ENCODE results near the gene XPO4. TPM values are rescaled to one million over a fixed set of nuclear protein-coding genes. Genes with fewer than 3 reads are reported as not detected.

Gene XPO4
- total and polyA plus RNA-seq, 2 of the 8 experiments (the other 6 are each of a cell fraction or from before 2014, with no cell fraction given): 11.9 to 33.3 TPM

- WGBS, 2 experiments (ENCODE audit: extremely low coverage in 1 of 2, insufficient coverage in 1 of 2, insufficient read length in 1 of 2, insufficient replicate concordance in 2 of 2, low coverage in 1 of 2, low lambda C conversion rate in 2 of 2, missing lambda C conversion rate in 1 of 2): 88% methylated on average over 3 of the region's 3 CpGs; no CpG with 5 or more reads in 1 of the 2 experiments
- Histone ChIP-seq H2BK5ac (ENCODE audit: low read depth, low read length) (no peak overlapping the region), H4K20me1 (replicated peaks in 1 of 2; ENCODE audit: control insufficient read depth in 1 of 2, insufficient read depth in 2 of 2, low read length in 2 of 2) (peaks cover 0 to 2% of the 10 kb centered on the region in 2 experiments), H4K5ac (ENCODE audit: insufficient read length, low read depth, low read length) (no peak overlapping the region), H3K14ac (ENCODE audit: insufficient read length) (no peak overlapping the region), H2BK15ac (ENCODE audit: low read length) (no peak overlapping the region), H3K4me2 (ENCODE audit: insufficient read depth in 1 of 2, low read depth in 2 of 2, low read length in 2 of 2) (no peak overlapping the region), H3K9ac (replicated peaks in 1 of 4; ENCODE audit: extremely low read depth in 1 of 4, low read depth in 3 of 4, low read length in 3 of 4) (no peak overlapping the region), H3K56ac (replicated peaks; ENCODE audit: insufficient read length, low read depth, low read length) (no peak overlapping the region), H3K23ac (ENCODE audit: insufficient read length) (no peak overlapping the region), H2BK12ac (ENCODE audit: low read depth, low read length) (no peak overlapping the region), H2AK5ac (ENCODE audit: low read depth, low read length) (no peak overlapping the region), H3K27ac (ENCODE audit: low read depth, low read length) (no peak overlapping the region), H3K4me3 (ENCODE audit: extremely low read depth in 1 of 4, insufficient read depth in 2 of 4, low read depth in 3 of 4, low read length in 4 of 4) (no peak overlapping the region), H3K9me3 (ENCODE audit: insufficient read depth in 2 of 2, low read depth in 1 of 2, low read length in 1 of 2) (no peaks in the 10 kb centered on the region), H2AFZ (ENCODE audit: low read length) (no peak overlapping the region), H3K79me2 (ENCODE audit: control insufficient read depth in 1 of 2, insufficient read depth in 2 of 2, low read length in 2 of 2) (peaks cover 0 to 3% of the 10 kb centered on the region in 2 experiments; a peak in 1 of 4 replicates), H3K18ac (ENCODE audit: extremely low read depth, low read length) (no peak overlapping the region), H3K4ac (replicated peaks; ENCODE audit: insufficient read length, low read depth, low read length) (no peak overlapping the region), H2BK120ac (replicated peaks; ENCODE audit: low read depth, low read length) (no peak overlapping the region), H3K4me1 (replicated peaks in 1 of 4; ENCODE audit: control insufficient read depth in 3 of 4, insufficient read depth in 4 of 4, low read length in 3 of 4) (peaks cover 0 to 2% (median under 1%) of the 10 kb centered on the region in 4 experiments; a peak in 2 of 7 replicates), H4K8ac (ENCODE audit: extremely low read depth, insufficient read depth, low read length) (no peak overlapping the region), H3K27me3 (replicated peaks in 1 of 4; ENCODE audit: control insufficient read depth in 3 of 4, extremely low read depth in 1 of 4, insufficient read depth in 3 of 4, low read length in 3 of 4) (no peaks in the 10 kb centered on the region), H2BK20ac (ENCODE audit: low read length) (no peak overlapping the region), H4K91ac (replicated peaks; ENCODE audit: insufficient read length, low read length) (no peak overlapping the region), H3K36me3 (ENCODE audit: control insufficient read depth in 2 of 4, insufficient read depth in 4 of 4, low read length in 3 of 4) (0 out of 8 replicates have a peak, but pooled peaks cover 0 to 1% (median 0%) of the 10 kb centered on the region in 4 experiments), H3K79me1 (ENCODE audit: low read depth, low read length) (no peaks in the 10 kb centered on the region), H3K23me2 (ENCODE audit: low read depth, low read length) (no peaks in the 10 kb centered on the region)
- FAIRE-seq (no peak), DNase-seq (ENCODE audit: low read depth in 1 of 2, low spot score in 2 of 2) (no peak)
- ChIA-PET POLR2A (ENCODE audit: partially characterized antibody) (no interaction called here), CTCF (ENCODE audit: partially characterized antibody) (interaction anchor here (0.8 to 4.0 kb wide), 6 partner anchors 8 to 846 kb away, joined by 3 to 54 read pairs (median 4); no protein-coding TSS in a partner anchor)
- TF ChIP-seq TCF12 (IDR thresholded peaks at IDR 0.05; ENCODE audit: low read depth, low read length): no peak
- no peak for TF ChIP-seq EGR1 (IDR thresholded peaks at IDR 0.05; ENCODE audit: borderline replicate concordance, low read depth, low read length)
- TF ChIP-seq SIRT6 (IDR thresholded peaks at IDR 0.05; ENCODE audit: low read length): no peak
These were observed 75.5 kb downstream of the XPO4 start for GRCh38 chr13:20826843-20827560.
